HCT116 (cell line): Measurements from ENCODE around the gene SEMA4A. TPM values are rescaled to one million over a fixed set of nuclear protein-coding genes. Genes with fewer than 3 reads are reported as not detected.

ENCODE experiments used
- ATAC-seq: fragments of 200-7000 bp; cut with Tn5 transposase; 2 replicates; pipeline ENCODE4 v1.9.1; 2020; ENCODE audit warnings: mild to moderate bottlenecking, moderate library complexity
- BruUV-seq: library from RNA; stranded (reverse); fragments of 400-500 nt; replicated peaks from 2 replicates; lab custom pipeline; 2021; lab: Mats Ljungman, UMichigan
- CTCF ChIA-PET: fragments of 300-600 bp; sonication (Branson Sonifier 250); formaldehyde crosslinking; loops from one replicate; lab custom pipeline; 2021; ENCODE audit warnings: antibody characterized with exemption; lab: Charles Lee
- POLR2A ChIA-PET: fragments of 300-600, 350-600 bp; sonication (Branson Sonifier 250); formaldehyde crosslinking; loops from one replicate; lab custom pipeline; 2021; ENCODE audit warnings: antibody characterized with exemption; lab: Charles Lee
- RAD21 ChIA-PET, 2 experiments: fragments of 300-600 bp; sonication (Branson Sonifier 250); formaldehyde crosslinking; loops; one replicate each; lab custom pipeline; 2023; ENCODE audit warnings: low total read pairs in 2 of 2; ENCODE audit not compliant: uncharacterized antibody in 2 of 2, unreplicated experiment in 2 of 2, low non-redundant PET in 1 of 2; lab: Charles Lee
- DNase-seq: peaks from one replicate; pipeline ENCODE4 v3.0.0-alpha.2; 2010; ENCODE audit warnings: low read depth, low spot score
- H2AFZ ChIP-seq: fragments of 200-600 bp; shearing (Covaris generic), sonication (generic); 2 replicates; pipeline ENCODE4 v1.6.1; 2017; ENCODE audit warnings: low read depth, mixed run types, mixed read lengths, antibody characterized with exemption, low read length; ENCODE audit not compliant: poor library complexity, severe bottlenecking
- H3K27ac ChIP-seq: 2 replicates; pipeline ENCODE4 v1.5.1; 2012; ENCODE audit warnings: low read depth, low read length
- H3K27me3 ChIP-seq: fragments of 200-600 bp; sonication (generic); 2 replicates; pipeline ENCODE4 v1.6.1; 2016; ENCODE audit warnings: mixed run types, low read length, mixed read lengths; ENCODE audit not compliant: insufficient read depth
- H3K36me3 ChIP-seq, 2 experiments: fragments of 200-500 bp in 1 of 2; fragments of 200-600 bp in 1 of 2; sonication (Bioruptor generic) in 1 of 2; sonication (generic) in 1 of 2; 2 replicates each; pipeline versions ENCODE4 v1.5.1 to v1.6.1; 2014 to 2016; ENCODE audit warnings: low read length in 2 of 2, inconsistent platforms in 1 of 2, mixed read lengths in 1 of 2, mixed run types in 1 of 2; ENCODE audit not compliant: insufficient read depth in 2 of 2, control insufficient read depth in 1 of 2
- H3K4me1 ChIP-seq, 2 experiments: fragments of 200-600 bp in 1 of 2; sonication (generic) in 1 of 2; 2 replicates each; pipeline versions ENCODE4 v1.5.1 to v1.6.1; 2012 to 2017; ENCODE audit warnings: low read length in 2 of 2, inconsistent platforms in 1 of 2, mild to moderate bottlenecking in 1 of 2, mixed read lengths in 1 of 2, mixed run types in 1 of 2, moderate library complexity in 1 of 2; ENCODE audit not compliant: insufficient read depth in 2 of 2, control insufficient read depth in 1 of 2
- H3K4me2 ChIP-seq: fragments of 200-600 bp; sonication (generic); 2 replicates; pipeline ENCODE4 v1.6.1; 2017; ENCODE audit warnings: mixed run types, low read length, mixed read lengths
- H3K4me3 ChIP-seq, 2 experiments: fragments of 200-600 bp in 1 of 2; sonication (generic) in 1 of 2; replicated peaks in 1 of 2; 2 replicates each; pipeline ENCODE4 v1.5.1; 2011 to 2016; ENCODE audit warnings: low read length in 2 of 2, control low read depth in 1 of 2, low read depth in 1 of 2, mild to moderate bottlenecking in 1 of 2, mixed read lengths in 1 of 2, mixed run types in 1 of 2
- H3K79me2 ChIP-seq: fragments of 200-600 bp; sonication (generic); 2 replicates; pipeline ENCODE4 v1.6.1; 2017; ENCODE audit warnings: mild to moderate bottlenecking, mixed run types, low read length, moderate library complexity, mixed read lengths; ENCODE audit not compliant: insufficient read depth
- H3K9ac ChIP-seq: fragments of 200-600 bp; sonication (generic); 2 replicates; pipeline ENCODE4 v1.6.1; 2016; ENCODE audit warnings: low read length, mixed read lengths
- H3K9me2 ChIP-seq: fragments of 200-600 bp; sonication (generic), shearing (Covaris generic); 2 replicates; pipeline ENCODE4 v1.6.1; 2017; ENCODE audit warnings: mixed run types, mild to moderate bottlenecking, moderate library complexity; ENCODE audit not compliant: insufficient read depth
- H3K9me3 ChIP-seq, 2 experiments: fragments of 200-500 bp in 1 of 2; fragments of 200-600 bp in 1 of 2; sonication (Bioruptor generic) in 1 of 2; sonication (generic) in 1 of 2; 2 replicates each; pipeline ENCODE4 v1.6.1; 2014 to 2017; ENCODE audit warnings: low read length in 2 of 2, mixed read lengths in 2 of 2, inconsistent platforms in 1 of 2, low read depth in 1 of 2, mild to moderate bottlenecking in 1 of 2, mixed run types in 1 of 2, moderate library complexity in 1 of 2; ENCODE audit not compliant: control insufficient read depth in 1 of 2, insufficient read depth in 1 of 2
- H4K20me1 ChIP-seq: fragments of 200-600 bp; sonication (generic), shearing (Covaris generic); 2 replicates; pipeline ENCODE4 v1.6.1; 2017; ENCODE audit warnings: mixed run types, mild to moderate bottlenecking, moderate library complexity; ENCODE audit not compliant: insufficient read depth
- CBX3 ChIP-seq: IDR thresholded peaks from 2 replicates; pipeline ENCODE4 v1.6.1; 2012; ENCODE audit warnings: low read depth
- CEBPB ChIP-seq: IDR thresholded peaks from 2 replicates; pipeline ENCODE4 v1.6.1; 2012; ENCODE audit warnings: low read depth
- EGR1 ChIP-seq: IDR thresholded peaks from 2 replicates; pipeline ENCODE4 v1.6.1; 2012; ENCODE audit warnings: low read depth
- ELF1 ChIP-seq: IDR thresholded peaks from 2 replicates; pipeline ENCODE4 v1.6.1; 2012; ENCODE audit warnings: low read depth, borderline replicate concordance
- JUND ChIP-seq: IDR thresholded peaks from 2 replicates; pipeline ENCODE4 v1.6.1; 2012
- POLR2A ChIP-seq: IDR thresholded peaks from 2 replicates; pipeline ENCODE4 v1.7.0; 2011; ENCODE audit warnings: borderline replicate concordance; ENCODE audit not compliant: insufficient read depth, insufficient read length; ENCODE audit errors: extremely low read depth
- SP1 ChIP-seq: IDR thresholded peaks from 2 replicates; pipeline ENCODE4 v1.6.1; 2012; ENCODE audit warnings: low read depth
- TCF7L2 ChIP-seq: IDR thresholded peaks from 2 replicates; pipeline ENCODE4 v1.7.0; 2011; ENCODE audit warnings: borderline replicate concordance, inconsistent platforms; ENCODE audit not compliant: insufficient read depth, insufficient read length; ENCODE audit errors: extremely low read depth
- YY1 ChIP-seq: IDR thresholded peaks from 2 replicates; pipeline ENCODE4 v1.6.1; 2011; ENCODE audit warnings: low read length, low read depth, moderate library complexity, mild to moderate bottlenecking; ENCODE audit not compliant: insufficient replicate concordance; ENCODE audit errors: extremely low read depth
- ZFX ChIP-seq: fragments of 450-650 bp; IDR thresholded peaks from 2 replicates; pipeline ENCODE4 v1.6.1; 2017
- ZNF274 ChIP-seq: fragments of 200-500 bp; sonication (Bioruptor generic); IDR thresholded peaks from 2 replicates; pipeline ENCODE4 v1.6.1; 2014; ENCODE audit warnings: mild to moderate bottlenecking, low read depth, low read length, inconsistent platforms
- intact Hi-C: fragments of 100-400 bp; cut with micrococcal nuclease; formaldehyde crosslinking; loops from 2 replicates; pipeline ENCODE4 v1.10.0; 2022
- total RNA-seq: library from RNA; stranded (reverse); gene quantifications from one replicate; pipeline ENCODE4 v1.2.1, GENCODE V29; 2021; ENCODE audit not compliant: unreplicated experiment
- TF ChIP-seq, protein P1 (sequence below): IDR thresholded peaks from 2 replicates; pipeline ENCODE4 v1.6.1; 2012; ENCODE audit warnings: low read depth

Gene SEMA4A
- total RNA-seq, 1 experiment from 2014 or later = 0.39 TPM

DNA sequence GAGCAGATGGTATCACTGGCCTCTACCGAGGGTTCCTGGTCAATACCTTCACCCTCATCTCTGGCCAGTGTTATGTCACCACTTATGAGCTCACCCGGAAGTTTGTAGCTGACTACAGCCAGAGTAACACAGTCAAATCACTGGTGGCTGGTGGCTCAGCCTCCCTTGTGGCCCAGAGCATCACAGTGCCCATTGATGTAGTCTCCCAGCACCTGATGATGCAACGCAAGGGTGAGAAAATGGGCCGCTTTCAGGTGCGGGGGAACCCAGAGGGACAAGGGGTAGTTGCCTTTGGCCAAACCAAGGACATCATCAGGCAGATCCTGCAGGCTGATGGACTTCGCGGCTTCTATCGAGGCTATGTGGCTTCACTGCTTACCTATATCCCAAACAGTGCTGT lies 46.7 kb downstream of the SEMA4A start:
- no peak overlapping the region for H3K4me3 ChIP-seq
- H3K79me2 ChIP-seq = peaks cover 43% of the 10 kb centered on the region
- ChIA-PET POLR2A (interaction anchor here (6.3 kb wide), 1 partner anchor 12 kb away, joined by 21 read pairs; the partner anchor contains the start of gene PMF1), CTCF (no interaction called here)
- no peak overlapping the region for H3K4me2 ChIP-seq
- no peaks in the 10 kb centered on the region for H3K9me3 ChIP-seq
- ATAC-seq = no peak
- DNase-seq = no peak
- H3K27me3 ChIP-seq = no peaks in the 10 kb centered on the region
- no peak overlapping the region for H3K9ac ChIP-seq
- no peak overlapping the region for H3K27ac ChIP-seq
- H3K9me2 ChIP-seq = no peaks in the 10 kb centered on the region
- TF ChIP-seq ZFX = no peak
- no peak for TF ChIP-seq SP1
- TF ChIP-seq ZNF274 = no peak
- TF ChIP-seq, protein P1, sequence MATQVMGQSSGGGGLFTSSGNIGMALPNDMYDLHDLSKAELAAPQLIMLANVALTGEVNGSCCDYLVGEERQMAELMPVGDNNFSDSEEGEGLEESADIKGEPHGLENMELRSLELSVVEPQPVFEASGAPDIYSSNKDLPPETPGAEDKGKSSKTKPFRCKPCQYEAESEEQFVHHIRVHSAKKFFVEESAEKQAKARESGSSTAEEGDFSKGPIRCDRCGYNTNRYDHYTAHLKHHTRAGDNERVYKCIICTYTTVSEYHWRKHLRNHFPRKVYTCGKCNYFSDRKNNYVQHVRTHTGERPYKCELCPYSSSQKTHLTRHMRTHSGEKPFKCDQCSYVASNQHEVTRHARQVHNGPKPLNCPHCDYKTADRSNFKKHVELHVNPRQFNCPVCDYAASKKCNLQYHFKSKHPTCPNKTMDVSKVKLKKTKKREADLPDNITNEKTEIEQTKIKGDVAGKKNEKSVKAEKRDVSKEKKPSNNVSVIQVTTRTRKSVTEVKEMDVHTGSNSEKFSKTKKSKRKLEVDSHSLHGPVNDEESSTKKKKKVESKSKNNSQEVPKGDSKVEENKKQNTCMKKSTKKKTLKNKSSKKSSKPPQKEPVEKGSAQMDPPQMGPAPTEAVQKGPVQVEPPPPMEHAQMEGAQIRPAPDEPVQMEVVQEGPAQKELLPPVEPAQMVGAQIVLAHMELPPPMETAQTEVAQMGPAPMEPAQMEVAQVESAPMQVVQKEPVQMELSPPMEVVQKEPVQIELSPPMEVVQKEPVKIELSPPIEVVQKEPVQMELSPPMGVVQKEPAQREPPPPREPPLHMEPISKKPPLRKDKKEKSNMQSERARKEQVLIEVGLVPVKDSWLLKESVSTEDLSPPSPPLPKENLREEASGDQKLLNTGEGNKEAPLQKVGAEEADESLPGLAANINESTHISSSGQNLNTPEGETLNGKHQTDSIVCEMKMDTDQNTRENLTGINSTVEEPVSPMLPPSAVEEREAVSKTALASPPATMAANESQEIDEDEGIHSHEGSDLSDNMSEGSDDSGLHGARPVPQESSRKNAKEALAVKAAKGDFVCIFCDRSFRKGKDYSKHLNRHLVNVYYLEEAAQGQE = no peak
- no peak for TF ChIP-seq CBX3
- no peak for TF ChIP-seq ELF1
- TF ChIP-seq, all 23 proteins: peak for 0
- H4K20me1 ChIP-seq = no peaks in the 10 kb centered on the region
- H2AFZ ChIP-seq = no peak overlapping the region
- H3K4me1 ChIP-seq = peaks cover 0 to 9% of the 10 kb centered on the region in 2 experiments; a peak in 1 of 4 replicates
- H3K36me3 ChIP-seq = peaks cover 3 to 16% of the 10 kb centered on the region in 2 experiments; a peak in 2 of 4 replicates
- BruUV-seq = no TSS peak
- RAD21 ChIA-PET = no interaction called here
- intact Hi-C loops = no loop called here

DNA sequence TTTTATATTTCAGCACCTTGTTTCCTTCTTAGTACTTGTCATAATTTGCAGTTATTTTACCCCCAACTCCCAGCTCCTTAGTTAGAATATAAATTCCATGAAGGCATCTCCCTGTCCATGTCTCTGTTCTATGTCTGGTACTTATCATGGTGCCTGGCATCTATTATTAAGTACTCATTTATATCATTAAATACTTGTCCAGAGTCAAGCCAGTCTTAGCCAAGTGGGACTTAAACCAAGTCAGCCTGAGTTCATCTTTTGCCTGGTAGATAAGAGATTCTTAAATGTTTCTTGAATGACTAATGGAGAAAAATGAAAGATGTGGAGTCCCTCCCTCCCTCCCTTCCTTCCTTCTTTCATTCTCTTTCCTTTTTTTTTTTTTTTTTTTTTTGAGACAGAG lies 49.9 kb downstream of the SEMA4A start:
- CTCF ChIA-PET = no interaction called here
- ATAC-seq = no peak

More for the DNA sequence above, 49.9 kb downstream of the SEMA4A start:
- H3K9ac ChIP-seq = no peak overlapping the region
- no peak overlapping the region for H3K4me3 ChIP-seq
- peaks cover 8 to 19% of the 10 kb centered on the region in 2 experiments; a peak in 2 of 4 replicates for H3K36me3 ChIP-seq
- RAD21 ChIA-PET = no interaction called here
- H3K4me2 ChIP-seq = no peak overlapping the region
- no peaks in the 10 kb centered on the region for H3K9me2 ChIP-seq
- intact Hi-C loops = no loop called here
- H3K79me2 ChIP-seq = peaks cover 20% of the 10 kb centered on the region
- no peak overlapping the region for H3K27ac ChIP-seq
- H3K27me3 ChIP-seq = no peaks in the 10 kb centered on the region
- H3K9me3 ChIP-seq = no peaks in the 10 kb centered on the region
- no peak overlapping the region for H2AFZ ChIP-seq
- no peaks in the 10 kb centered on the region for H4K20me1 ChIP-seq
- TF ChIP-seq CBX3 (no peak), EGR1 (no peak), TCF7L2 (no peak), YY1 (no peak), ZNF274 (no peak), CEBPB (no peak), ZFX (no peak), POLR2A (no peak), JUND (no peak)
- TF ChIP-seq, protein P1 = no peak
- peaks cover 0 to 9% of the 10 kb centered on the region in 2 experiments; a peak in 1 of 4 replicates for H3K4me1 ChIP-seq
- no peak for DNase-seq
- POLR2A ChIA-PET = interaction anchor here (1.1 kb wide), 1 partner anchor 10 kb away, joined by 6 read pairs; the partner anchor contains the start of gene PMF1
- BruUV-seq = no TSS peak
